Measurements from ENCODE around the gene RFLNA.

Gene RFLNA

DNA sequence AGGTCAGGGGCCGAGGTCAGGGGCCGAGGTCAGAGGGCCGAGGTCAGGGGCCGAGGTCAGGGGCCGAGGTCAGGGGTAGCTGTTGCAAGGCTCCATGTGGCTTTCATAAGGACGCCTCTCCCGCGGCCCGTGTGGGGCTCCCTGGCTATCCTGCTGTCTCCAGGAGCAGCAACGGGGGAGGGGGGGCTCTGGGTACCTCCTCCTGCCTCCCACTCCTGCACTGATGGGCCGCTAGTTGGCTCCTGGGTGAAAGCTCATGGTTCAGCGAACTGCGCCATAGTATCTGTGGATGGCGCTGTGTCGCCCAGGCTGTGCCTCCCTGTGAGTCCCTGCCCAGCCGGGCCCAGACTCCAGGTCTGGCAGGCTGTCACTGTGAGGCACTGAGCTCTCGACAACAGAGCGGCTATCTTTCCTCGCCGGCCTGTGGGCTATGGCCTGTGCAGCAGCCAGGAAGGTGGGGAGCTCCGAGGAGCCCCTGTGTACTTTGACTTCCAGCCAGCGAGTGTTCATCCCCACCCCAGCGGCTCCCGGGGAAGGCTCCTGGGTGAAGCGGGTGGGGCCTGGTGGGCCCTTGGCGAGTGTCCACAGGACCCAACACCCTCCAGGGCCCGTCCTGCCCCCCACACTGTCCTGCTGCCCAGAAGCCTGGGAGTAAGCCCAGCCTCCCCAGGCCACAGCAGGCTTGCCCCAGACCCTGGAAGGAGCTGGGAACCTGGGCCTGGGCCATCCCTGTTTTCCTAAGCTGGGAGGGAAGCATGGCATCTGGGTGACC is 8.1 kb downstream of the RFLNA start:
- DNase-seq (ENCODE audit: low spot score) = no peak
- no peak for FAIRE-seq

DNA sequence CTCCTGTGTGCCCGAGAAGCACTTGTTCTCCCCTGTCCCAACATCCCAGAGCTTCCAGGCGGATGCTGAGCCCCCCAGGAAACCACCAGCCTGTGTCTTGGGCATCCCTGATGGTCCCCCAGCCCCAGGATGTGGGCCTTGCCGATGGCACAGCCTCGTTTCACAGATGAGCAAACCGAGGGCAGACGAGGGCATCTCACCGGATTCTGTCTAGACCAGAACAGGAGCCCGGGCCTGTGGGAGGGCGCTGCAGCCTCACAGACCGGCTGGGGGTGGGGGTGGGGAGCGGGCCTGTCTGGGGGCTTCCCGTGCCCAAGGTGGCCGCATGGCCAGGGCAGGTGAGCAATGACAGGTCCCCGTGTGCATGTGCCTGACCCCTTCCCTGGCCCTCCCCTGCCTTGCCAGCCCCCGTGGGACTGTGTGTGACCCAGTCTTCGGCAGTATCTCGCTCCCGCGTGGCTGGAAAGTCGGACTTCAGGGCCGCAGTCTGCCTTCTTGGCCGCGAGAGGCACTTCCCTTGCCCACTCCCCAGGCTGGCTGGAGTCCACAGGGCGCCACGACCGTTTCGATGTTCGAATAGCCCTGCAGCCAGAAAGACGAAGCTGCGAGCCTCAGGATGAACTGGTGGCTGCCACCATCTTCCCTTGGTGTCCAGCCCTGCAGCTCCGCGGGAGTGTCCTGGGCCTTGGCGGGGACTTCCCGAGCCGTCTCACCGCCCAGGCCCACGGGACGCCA is 8.9 kb downstream of the RFLNA start:
- no peak for DNase-seq (ENCODE audit: low spot score)
- no peak for FAIRE-seq

DNA sequence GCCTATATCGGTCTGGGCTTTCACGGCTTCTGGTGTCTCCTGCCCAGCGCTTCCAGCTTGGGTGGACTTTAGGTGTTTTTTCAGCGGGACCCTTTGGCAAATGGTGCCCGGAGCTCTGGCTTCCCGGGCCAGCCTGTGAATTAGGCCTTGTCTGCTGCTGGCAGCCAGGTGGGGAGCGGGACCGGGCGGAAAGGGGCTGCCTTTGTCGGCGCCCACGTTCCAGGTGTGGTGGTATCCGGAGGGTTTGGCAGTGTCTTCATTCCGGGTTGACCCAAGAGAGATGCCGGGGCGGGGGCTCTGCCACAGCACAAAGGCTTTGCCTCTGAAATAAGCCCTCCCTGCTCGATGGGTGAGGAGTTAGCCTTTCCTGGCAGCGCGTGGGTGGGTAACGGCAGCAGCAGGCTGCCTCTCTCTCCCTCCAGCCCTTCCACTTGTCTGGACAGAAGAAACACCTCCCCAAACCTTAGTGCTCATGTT is 9.5 kb downstream of the RFLNA start:
- no peak for FAIRE-seq
- DNase-seq (ENCODE audit: low spot score) = no peak

DNA sequence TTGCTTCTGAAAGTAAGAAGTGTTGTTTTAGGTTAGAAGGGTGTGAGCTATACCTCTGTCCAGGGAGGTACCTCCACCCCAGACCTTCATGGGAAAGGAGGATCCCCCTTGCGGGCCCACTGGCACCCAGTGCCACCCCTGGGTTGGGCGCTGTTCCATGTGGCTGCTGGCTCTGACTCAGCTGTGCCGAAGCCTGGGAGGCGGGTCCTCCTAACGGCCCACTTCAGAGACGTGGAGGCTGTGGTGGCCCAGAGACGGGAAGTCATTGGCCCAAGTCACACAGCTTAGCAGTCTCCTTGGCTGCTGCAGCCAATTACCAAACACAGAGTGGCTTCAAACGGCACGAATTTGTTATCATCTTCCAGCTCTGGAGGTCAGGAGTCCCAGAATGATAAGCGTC is 10.2 kb downstream of the RFLNA start:
- DNase-seq (ENCODE audit: low spot score) = no peak

DNA sequence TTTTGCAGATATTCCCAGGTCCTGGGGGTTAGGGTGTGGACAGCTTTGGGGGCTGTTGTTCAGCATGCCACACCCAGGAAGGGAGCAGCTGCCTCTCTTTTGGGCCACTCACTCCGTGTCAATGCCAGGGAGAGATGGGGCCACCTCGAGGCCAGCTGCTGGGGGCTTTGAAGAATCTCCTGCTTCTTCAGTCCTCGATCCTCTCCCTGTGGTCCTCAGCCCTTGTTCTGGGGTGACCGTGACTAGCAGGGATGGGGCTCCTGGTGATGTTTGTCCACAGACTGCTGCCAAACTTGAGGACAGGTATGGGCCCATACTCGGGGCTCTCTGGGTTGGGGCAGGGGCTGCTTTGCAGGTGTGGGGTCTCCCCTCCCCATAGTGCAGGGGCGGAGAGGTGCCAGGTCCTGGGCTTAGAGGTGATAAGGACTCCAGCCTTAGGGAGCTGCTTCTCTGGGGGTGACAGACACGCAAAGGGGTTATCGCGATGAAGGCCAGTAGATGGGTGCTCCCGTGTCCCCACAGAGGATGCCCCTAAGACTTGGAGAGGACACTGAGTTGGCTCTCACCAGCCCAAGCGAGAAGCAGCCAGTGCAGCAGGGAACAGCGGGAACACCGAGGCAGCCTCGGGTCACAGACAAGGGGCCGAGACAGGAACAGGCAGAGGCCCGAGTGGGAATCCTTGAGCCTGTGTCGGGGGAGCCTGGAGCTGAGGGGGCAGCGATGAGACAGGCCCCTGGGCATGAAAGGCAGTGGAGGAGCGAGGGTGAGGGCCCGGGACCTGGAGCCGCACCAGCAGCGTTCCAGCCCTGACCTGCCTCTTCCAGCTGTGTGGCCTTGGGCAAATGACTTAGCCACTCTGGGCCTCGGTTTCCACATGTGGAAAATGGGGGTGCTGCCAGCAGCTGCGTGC is 11.1 kb downstream of the RFLNA start:
- DNase-seq (ENCODE audit: low spot score) (no peak), FAIRE-seq (no peak)

More for the DNA sequence above, 10.2 kb downstream of the RFLNA start:
- FAIRE-seq = no peak

DNA sequence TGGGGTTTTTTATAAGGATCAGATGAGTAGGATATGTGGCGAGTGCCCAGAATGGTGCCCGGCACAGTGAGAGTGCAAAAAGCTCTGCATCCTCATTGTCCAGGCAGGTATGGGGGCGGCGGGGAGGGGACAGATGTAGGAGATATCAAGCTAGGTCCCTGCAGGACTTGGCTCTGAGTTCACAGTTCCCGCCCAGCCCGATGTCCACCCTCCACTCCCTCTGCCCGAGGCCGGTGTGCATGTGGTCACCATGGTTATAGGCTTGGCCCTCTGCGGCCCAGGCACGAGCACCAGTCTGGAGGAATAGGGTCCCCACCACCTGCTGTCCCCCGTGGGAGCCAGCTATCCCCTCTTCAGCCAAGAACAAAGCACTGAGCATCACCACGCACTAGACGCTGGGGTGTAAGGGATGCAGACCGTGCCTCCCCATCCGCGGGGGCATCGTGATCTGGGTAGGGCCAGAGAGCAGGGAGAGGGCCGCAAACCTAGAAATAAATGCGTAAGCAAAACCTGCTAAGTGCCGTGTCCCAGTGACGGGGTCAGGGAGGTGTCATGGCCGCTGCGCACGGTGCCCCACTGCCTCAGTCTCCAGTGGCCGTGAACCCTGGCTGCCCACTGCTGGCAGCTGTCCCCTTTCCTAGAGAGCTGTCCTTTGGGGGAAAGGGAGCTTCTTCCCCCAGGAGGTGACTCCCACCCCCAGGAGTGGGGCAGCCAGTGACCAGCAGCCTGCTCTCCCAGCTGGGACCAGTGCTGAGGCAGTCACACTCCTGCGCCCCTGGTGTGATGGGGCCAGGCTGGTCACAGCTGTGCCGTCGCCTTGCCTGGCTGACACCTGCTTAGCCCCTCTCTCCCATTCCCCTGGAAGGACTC is 12.0 kb downstream of the RFLNA start:
- no peak for FAIRE-seq
- no peak for DNase-seq (ENCODE audit: low spot score)

DNA sequence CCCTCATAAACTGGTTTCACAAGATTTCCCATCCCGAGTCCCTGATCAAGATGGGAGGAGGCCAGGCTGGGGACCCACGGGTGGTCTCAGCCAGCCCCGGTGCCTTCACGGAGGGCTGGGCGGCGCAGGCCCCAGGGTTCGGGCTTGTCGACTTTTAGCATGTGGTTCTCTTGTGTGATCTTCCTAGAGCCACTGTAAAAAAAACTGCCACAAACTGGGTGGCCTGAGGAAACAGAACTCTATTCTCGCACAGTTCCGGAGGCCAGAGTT is 12.6 kb downstream of the RFLNA start:
- no peak for DNase-seq (ENCODE audit: low spot score)
- no peak for FAIRE-seq

DNA sequence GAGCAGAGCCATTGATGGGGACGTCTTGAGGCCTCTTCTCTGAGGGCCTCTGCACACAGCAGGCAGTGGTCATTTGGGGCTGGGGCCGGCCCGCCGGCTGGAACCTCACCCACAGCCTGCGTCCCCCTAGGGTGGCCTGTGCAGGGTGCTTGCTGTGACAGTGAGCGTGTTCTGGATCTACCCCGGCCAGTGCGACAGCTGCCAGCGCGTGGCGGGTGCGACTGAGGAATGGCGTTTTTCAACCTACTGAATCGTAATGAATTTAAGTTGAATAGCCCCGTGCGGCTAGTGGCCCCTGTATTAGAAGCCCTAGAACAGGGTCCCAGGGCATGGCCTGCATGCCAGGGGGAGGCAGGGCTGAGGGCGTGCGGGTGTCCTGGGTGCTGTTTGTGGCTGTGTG is 13.8 kb downstream of the RFLNA start:
- DNase-seq (ENCODE audit: low spot score) = no peak
- no peak for FAIRE-seq

DNA sequence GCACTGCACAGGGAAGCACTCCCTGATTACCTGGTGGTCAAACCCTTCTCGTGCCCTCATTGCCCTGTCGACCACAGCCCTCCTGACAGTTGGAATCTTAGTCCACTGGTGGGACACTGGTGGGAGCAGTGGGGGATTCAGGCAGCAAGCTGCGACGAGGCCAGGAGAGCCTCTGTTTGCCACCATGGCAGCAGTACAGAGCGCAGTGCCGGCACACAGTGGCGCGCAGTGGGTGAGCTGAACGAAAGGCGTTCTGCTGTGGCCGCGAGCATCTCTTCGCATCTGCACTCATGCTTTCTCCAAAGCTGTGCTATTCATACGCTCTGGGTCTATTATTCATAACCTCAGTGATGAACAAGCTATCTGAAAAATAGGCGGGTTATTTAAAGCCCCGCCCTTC is 14.3 kb downstream of the RFLNA start:
- DNase-seq (ENCODE audit: low spot score) (no peak), FAIRE-seq (no peak)

DNA sequence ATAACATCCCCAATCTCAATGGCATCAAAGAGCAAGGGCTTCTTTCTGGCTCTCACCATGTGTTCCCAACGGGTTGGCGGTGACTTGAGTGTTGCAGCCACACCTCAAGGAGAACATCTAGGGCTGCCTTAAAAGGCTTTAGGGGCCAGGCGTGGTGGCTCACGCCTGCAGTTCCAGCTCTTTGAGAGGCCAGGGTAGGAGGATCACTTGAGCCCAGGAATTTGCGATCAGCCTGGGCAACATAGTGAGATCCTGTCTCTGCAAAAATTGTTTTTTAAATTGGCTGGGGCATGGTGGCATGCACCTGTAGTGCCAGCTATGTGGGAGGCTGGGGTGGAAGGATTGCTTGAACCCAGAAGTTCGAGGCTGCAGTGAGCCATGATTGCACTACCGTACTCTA is 14.9 kb downstream of the RFLNA start:
- FAIRE-seq = no peak

DNA sequence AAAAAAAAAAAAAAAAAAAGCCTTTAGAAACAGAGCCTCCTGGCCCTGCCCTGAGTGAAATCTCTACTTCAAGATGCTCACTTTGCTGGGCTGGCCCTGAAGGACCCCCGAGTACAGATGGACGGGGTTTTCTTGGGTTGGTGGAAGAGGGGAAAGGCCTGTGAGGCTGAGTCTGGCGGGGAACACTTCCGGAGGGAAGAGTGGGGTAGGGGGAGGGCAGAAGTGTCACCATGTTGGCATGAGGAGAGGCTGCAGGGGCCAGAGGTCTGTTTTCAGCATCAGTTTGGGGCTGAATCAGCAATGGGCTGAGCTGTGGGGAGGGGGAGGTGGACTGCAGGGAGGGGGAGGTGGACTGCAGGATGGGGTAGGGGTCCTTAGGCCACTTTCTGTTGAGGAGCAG is 15.3 kb downstream of the RFLNA start:
- no peak for DNase-seq (ENCODE audit: low spot score)
- FAIRE-seq = no peak

More for the DNA sequence above, 14.9 kb downstream of the RFLNA start:
- DNase-seq (ENCODE audit: low spot score) = no peak

DNA sequence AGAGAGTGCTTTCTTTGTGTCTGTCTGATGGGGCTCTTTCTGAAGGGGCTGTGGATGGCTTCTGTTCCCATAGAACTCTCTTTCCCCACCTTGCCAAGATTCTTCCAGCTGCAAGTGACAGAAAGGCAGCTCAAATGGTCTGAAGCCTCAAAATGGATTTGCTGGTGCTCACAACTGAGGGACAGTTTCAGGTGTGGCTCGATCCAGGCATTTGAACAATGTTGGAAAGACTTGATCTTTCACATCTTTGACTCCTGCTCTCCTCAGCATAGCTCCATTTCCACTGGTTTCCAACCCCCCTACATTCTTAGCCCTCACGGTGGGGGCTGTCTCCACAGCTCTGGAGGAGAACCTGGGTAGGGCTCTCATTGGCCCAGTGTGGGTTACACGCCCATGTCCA is 15.9 kb downstream of the RFLNA start:
- FAIRE-seq (no peak), DNase-seq (ENCODE audit: low spot score) (no peak)

DNA sequence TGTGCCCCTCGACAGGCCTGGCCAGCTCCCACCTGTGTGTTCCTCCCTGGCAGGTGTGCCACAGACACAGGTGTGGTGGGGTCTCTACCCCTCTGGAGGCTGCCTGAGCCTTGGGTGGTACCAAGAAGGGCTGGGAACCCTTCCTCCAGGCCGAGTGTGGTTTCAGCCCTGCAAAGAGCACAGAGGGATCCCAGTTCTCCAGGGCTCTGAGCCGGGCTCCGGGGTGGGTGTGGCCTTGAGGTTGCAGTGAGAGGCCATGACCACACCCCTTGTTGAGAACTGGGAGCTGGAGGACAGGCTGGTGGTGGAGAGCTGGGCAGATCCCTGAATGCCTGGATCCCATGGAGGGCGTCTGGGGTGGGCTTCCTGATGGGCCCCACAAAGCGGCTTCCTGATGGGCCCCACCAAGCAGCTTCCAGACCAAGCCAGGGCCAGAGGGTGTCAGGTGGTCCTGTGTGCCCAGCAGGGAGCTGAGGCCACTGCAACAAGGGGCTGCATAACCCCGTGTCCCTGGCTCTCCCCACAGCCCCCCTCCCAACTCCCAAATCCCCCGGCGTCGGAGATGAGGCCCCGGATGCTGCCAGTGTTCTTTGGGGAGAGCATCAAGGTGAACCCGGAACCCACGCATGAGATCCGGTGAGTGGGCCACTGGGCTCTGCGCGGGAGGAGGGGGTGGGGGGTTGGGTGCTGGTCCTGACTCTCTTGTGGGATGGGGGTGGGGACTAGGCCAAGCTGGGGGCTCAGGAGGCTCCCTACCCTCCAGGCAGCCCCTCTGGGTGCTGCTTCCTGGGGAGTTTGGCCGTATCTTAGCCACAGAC is 16.6 kb downstream of the RFLNA start:
- DNase-seq (ENCODE audit: low spot score) = no peak
- FAIRE-seq = no peak

DNA sequence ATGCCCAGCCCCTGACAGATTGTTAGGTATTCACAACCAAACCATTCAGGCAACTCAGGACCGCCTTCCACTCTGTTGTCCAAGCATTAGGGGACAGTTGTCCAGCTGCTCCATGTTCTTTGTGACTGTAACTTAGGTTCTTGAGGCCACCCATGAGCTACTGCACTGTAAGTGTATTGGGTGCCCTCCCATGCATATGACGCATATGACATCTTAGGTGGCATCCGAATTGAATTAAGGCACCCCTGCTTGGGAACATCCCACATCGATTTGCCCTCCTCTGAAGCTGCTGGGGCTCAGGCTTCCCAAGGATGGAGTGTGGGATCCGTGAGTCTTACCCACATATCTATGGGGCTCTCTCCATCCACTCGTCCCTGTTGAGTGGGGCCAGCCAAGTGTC is 17.7 kb downstream of the RFLNA start:
- FAIRE-seq (no peak), DNase-seq (ENCODE audit: low spot score) (no peak)

DNA sequence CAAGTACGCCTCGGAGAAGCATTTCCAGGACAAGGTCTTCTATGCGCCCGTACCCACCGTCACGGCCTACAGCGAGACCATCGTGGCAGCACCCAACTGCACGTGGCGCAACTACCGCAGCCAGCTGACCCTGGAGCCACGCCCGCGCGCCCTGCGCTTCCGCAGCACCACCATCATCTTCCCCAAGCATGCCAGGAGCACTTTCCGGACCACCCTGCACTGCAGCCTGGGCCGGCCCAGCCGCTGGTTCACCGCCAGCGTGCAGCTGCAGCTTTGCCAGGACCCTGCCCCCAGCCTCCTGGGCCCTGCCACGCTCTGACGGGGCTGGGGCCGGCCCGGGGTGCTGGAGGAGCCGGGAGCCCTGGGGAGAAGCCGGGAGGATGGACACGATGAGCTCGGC is 19.3 kb downstream of the RFLNA start:
- DNase-seq (ENCODE audit: low spot score) = no peak
- FAIRE-seq = no peak

DNA sequence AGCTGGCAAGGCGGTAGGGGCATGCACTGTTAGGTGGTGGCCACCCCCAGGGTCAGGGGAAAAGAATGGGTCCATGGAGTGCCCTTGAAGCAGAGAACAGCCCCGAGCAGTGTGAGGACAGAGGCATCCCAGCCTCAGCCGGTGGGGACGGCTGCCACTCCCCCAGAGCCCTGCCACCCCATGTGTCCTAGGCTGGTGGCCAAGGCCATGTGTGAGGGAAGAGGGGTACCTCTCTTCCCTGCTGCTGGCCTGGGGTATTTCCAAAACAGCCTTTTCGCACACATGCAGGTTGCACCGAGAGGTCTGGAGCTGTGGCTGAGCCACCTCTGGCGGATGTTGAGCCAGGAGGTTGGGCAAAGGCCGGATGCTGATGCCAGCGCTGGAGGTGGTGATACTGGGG is 19.9 kb downstream of the RFLNA start:
- DNase-seq (ENCODE audit: low spot score) (no peak), FAIRE-seq (no peak)

DNA sequence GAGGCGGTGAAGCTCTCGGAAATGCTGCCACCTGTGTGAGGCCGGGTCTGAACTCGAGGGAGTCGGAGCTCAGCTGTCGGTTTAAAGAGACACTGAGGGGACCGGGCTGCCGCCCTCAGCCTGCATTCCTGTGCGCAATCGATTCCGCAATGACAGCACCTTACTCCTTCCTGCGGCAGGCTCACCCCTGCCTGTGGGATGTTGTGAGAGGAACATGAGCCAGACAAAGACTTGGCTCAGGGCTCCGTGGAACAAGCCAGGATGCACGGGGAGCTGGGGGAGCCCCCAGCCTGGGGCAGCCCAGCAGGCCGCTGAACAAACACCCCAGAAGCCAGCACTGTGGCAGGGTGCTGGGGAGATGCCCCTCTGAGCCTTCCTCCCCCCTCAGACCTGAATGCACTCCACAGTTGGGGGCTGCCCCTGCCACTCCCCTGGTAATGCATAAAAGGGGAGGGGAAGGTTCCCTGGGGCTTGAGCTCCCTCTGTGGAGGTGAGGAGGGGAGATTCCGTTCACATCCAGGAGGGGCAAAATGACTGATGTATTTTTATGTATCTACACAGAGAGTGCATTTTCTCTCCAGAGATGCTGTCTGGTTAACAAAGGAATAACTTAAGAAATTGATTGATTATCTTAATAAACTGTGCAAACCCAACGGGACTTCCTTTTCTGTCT is 20.6 kb downstream of the RFLNA start:
- no peak for DNase-seq (ENCODE audit: low spot score)
- FAIRE-seq = no peak

DNA sequence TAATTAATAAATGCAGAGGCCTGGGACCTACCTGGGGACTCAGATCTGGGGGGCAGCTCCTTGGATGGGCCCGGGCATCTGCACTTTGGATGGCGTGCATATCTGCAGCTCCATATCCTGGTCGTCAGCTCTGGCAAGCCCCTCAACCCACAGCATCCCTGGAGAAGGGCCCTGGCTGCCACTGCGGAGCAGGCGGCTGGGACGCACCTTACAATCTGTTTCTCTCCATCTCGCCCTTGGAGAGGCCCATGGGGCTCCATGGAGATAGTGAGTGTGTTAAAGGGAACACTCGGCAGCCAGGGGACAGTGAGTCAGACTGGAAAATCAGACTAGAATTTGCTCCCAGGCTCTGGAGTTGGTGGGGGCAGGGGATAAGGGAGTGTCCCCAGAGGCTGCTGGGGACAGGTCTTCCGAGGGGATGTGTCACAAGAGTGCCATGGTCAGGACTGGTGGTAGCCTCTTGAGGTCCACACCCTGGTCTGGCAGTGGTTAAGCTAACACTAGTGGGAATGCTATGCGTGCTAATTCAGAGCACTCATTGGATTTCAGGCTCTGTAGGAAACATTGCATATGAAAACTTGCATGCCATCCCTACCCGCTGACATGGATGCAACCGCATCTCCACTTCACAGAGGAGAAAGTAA is 21.5 kb downstream of the RFLNA start:
- no peak for DNase-seq (ENCODE audit: low spot score)
- no peak for FAIRE-seq

DNA sequence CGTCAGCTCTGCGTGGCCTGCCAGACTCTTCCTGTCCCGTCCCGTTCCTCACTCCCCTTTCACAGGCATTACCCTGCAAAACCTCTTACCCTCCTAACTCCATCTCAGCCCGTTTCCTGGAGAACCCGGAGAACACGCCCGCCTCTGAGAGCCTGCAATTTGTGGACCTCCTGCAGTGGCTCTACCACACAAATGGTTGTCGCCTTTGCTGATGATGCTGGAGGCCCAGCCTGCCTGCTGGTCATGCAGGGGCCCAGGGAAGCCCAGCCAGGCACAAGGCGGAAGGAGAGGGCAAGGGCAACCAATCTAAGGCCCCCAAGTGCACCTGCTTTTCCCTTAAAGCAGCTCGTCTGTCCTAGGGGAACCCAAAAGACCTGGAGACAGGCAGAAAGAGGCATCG is 22.5 kb downstream of the RFLNA start:
- DNase-seq (ENCODE audit: low spot score) = no peak
- FAIRE-seq = no peak

Data from RCC 7860 (cell line).